Measurements from ENCODE around the gene FAIM2. TPM values are rescaled to one million over a fixed set of nuclear protein-coding genes. Genes with fewer than 3 reads are reported as not detected.

The FAIM2 gene
- total RNA-seq, 1 donor from 2014 or later: not detected

- H3K27ac Mint-ChIP-seq: no peak overlapping the region
- no peaks in the 10 kb centered on the region for H3K4me1 Mint-ChIP-seq
- ATAC-seq (ENCODE audit: low read depth): no peak
- DNase-seq: no peak
- POLR2A ChIA-PET: no interaction called here
- H3K9me3 Mint-ChIP-seq: no peaks in the 10 kb centered on the region
- H3K27me3 Mint-ChIP-seq: peaks cover 11% of the 10 kb centered on the region
- CTCF ChIA-PET: no interaction called here
- intact Hi-C loops (cut with micrococcal nuclease): loop anchor here (5.0 kb wide), 1 partner anchor 97 kb away; no protein-coding TSS in a partner anchor
- no peak for TF ChIP-seq CTCF (IDR thresholded peaks at IDR 0.05)
- H3K36me3 Mint-ChIP-seq (ENCODE audit: low read depth): no peaks in the 10 kb centered on the region
- no peak overlapping the region for H3K4me3 Mint-ChIP-seq
Measured at GRCh38 chr12:49869816-49870500, 33.7 kb downstream of the FAIM2 start.

- no peak for TF ChIP-seq CTCF (IDR thresholded peaks at IDR 0.05)
- H3K4me3 Mint-ChIP-seq: no peak overlapping the region
- no peaks in the 10 kb centered on the region for H3K9me3 Mint-ChIP-seq
- intact Hi-C loops (cut with micrococcal nuclease): loop anchor here (5.0 kb wide), 1 partner anchor 98 kb away; no protein-coding TSS in a partner anchor
- no peak overlapping the region for H3K27ac Mint-ChIP-seq
- no peaks in the 10 kb centered on the region for H3K36me3 Mint-ChIP-seq (ENCODE audit: low read depth)
- H3K4me1 Mint-ChIP-seq: no peaks in the 10 kb centered on the region
- DNase-seq: no peak
- ATAC-seq (ENCODE audit: low read depth): no peak
- POLR2A ChIA-PET: interaction anchor here (0.6 kb wide), 1 partner anchor 473 kb away, joined by 3 read pairs; no protein-coding TSS in a partner anchor
- CTCF ChIA-PET: no interaction called here
- H3K27me3 Mint-ChIP-seq: peaks cover 11% of the 10 kb centered on the region
Measured at GRCh38 chr12:49868952-49869815, 34.5 kb downstream of the FAIM2 start.

- no peak overlapping the region for H3K27ac Mint-ChIP-seq
- POLR2A ChIA-PET: interaction anchor here (1.2 kb wide), 1 partner anchor 25 kb away, joined by 3 read pairs; the partner anchor contains the start of gene BCDIN3D
- CTCF ChIA-PET: interaction anchor here (1.6 kb wide), 1 partner anchor 17 kb away, joined by 4 read pairs; no protein-coding TSS in a partner anchor
- no peak for ATAC-seq (ENCODE audit: low read depth)
- no peak overlapping the region for H3K4me3 Mint-ChIP-seq
- peaks cover 6% of the 10 kb centered on the region for H3K27me3 Mint-ChIP-seq
- intact Hi-C loops (cut with micrococcal nuclease): loop anchor here (5.0 kb wide), 1 partner anchor 99 kb away; no protein-coding TSS in a partner anchor
- no peaks in the 10 kb centered on the region for H3K4me1 Mint-ChIP-seq
- no peak for TF ChIP-seq CTCF (IDR thresholded peaks at IDR 0.05)
- no peaks in the 10 kb centered on the region for H3K9me3 Mint-ChIP-seq
- DNase-seq: no peak
- no peaks in the 10 kb centered on the region for H3K36me3 Mint-ChIP-seq (ENCODE audit: low read depth)
Measured at GRCh38 chr12:49868449-49868848, 35.3 kb downstream of the FAIM2 start.

GRCh38 chr12:49867570-49868341 lies 35.9 kb downstream of the FAIM2 start:
- TF ChIP-seq CTCF (IDR thresholded peaks at IDR 0.05): no peak
- H3K4me3 Mint-ChIP-seq: no peak overlapping the region
- ATAC-seq (ENCODE audit: low read depth) (no peak), DNase-seq (no peak)
- H3K4me1 Mint-ChIP-seq: no peaks in the 10 kb centered on the region
- H3K9me3 Mint-ChIP-seq: no peaks in the 10 kb centered on the region
- H3K27me3 Mint-ChIP-seq: peaks cover 6% of the 10 kb centered on the region
- no peak overlapping the region for H3K27ac Mint-ChIP-seq
- POLR2A ChIA-PET: interaction anchor here (0.6 to 1.2 kb wide), 2 partner anchors 25 to 898 kb away, joined by 3 to 4 read pairs; partner anchors contain the start of gene BCDIN3D
- no peaks in the 10 kb centered on the region for H3K36me3 Mint-ChIP-seq (ENCODE audit: low read depth)
- CTCF ChIA-PET: interaction anchor here (1.2 to 1.6 kb wide), 4 partner anchors 17 to 455 kb away, joined by 3 to 4 read pairs (median 4); no protein-coding TSS in a partner anchor
- intact Hi-C loops (cut with micrococcal nuclease): loop anchor here (1.0 to 5.0 kb wide), 4 partner anchors 91 to 189 kb away; partner anchors contain the start of gene TMBIM6
